Smooth muscle cell (in vitro differentiated cells): ENCODE measurements around the gene PARP16. TPM values are rescaled to one million over a fixed set of nuclear protein-coding genes. Genes with fewer than 3 reads are reported as not detected.

Experiments used
- DNase-seq: peaks from one replicate; lab custom pipeline; 2025; ENCODE audit not compliant: unreplicated experiment; lab: John Stamatoyannopoulos, UW
- H2AFZ ChIP-seq: fragments of 200-600 bp; sonication (generic); 2 replicates; pipeline ENCODE4 v1.6.0; 2016; ENCODE audit warnings: antibody characterized with exemption, low read depth, mild to moderate bottlenecking
- H3F3A ChIP-seq: fragments of 200-600 bp; sonication (generic); 2 replicates; pipeline ENCODE4 v1.6.0; 2017; ENCODE audit warnings: antibody characterized with exemption, low read depth
- H3K27ac ChIP-seq: fragments of 200-600 bp; sonication (generic); 2 replicates; pipeline ENCODE4 v1.5.1; 2016; ENCODE audit warnings: low read depth, mild to moderate bottlenecking
- H3K27me3 ChIP-seq: fragments of 200-600 bp; sonication (generic); 2 replicates; pipeline ENCODE4 v1.6.1; 2016; ENCODE audit warnings: low read depth, mild to moderate bottlenecking
- H3K36me3 ChIP-seq: fragments of 200-600 bp; sonication (generic); 2 replicates; pipeline ENCODE4 v1.5.1; 2016; ENCODE audit warnings: low read depth
- H3K4me1 ChIP-seq: fragments of 200-600 bp; sonication (generic); 2 replicates; pipeline ENCODE4 v1.5.1; 2016; ENCODE audit warnings: low read depth
- H3K4me2 ChIP-seq: fragments of 200-600 bp; sonication (generic); 2 replicates; pipeline ENCODE4 v1.6.0; 2016; ENCODE audit warnings: mild to moderate bottlenecking
- H3K4me3 ChIP-seq: fragments of 200-600 bp; sonication (generic); 2 replicates; pipeline ENCODE4 v1.5.1; 2016; ENCODE audit warnings: mild to moderate bottlenecking
- H3K79me2 ChIP-seq: fragments of 200-600 bp; sonication (generic); 2 replicates; pipeline ENCODE4 v1.6.0; 2016; ENCODE audit warnings: low read depth, mild to moderate bottlenecking
- H3K9ac ChIP-seq: fragments of 200-600 bp; sonication (generic); 2 replicates; pipeline ENCODE4 v1.6.0; 2016; ENCODE audit warnings: low read depth
- H3K9me3 ChIP-seq: fragments of 200-600 bp; sonication (generic); replicated peaks from 2 replicates; pipeline ENCODE4 v1.5.1; 2016; ENCODE audit warnings: low read depth
- H4K20me1 ChIP-seq: fragments of 200-600 bp; sonication (generic); 2 replicates; pipeline ENCODE4 v1.6.0; 2016; ENCODE audit warnings: low read depth
- WGBS: methylation state at CpG from one replicate; pipeline ENCODE4 v1.1.7; 2016; ENCODE audit warnings: low lambda C conversion rate; 5-methylcytosine and 5-hydroxymethylcytosine counted together
- polyA plus RNA-seq: library from polyadenylated mRNA; unstranded; fragments of >200 nt; fragmentation: Nextera tagmentation; extraction: Ambion mirVana; gene quantifications from 2 replicates; pipeline ENCODE4 v1.2.1, GENCODE V29; 2016
- total RNA-seq: library from RNA; depleted of rRNA; stranded (reverse); fragments of >200 nt; gene quantifications from 2 replicates; pipeline ENCODE4 v1.2.3, GENCODE V29; 2014
- TF ChIP-seq, protein P1 (sequence below): fragments of 200-600 bp; sonication (generic); IDR thresholded peaks from 2 replicates; pipeline ENCODE4 v1.5.1; 2017; ENCODE audit warnings: borderline replicate concordance, mild to moderate bottlenecking, antibody characterized with exemption; ENCODE audit not compliant: insufficient read depth, poor library complexity, severe bottlenecking

Gene PARP16
- total and polyA plus RNA-seq, 2 experiments from 2014 or later = 6.0 to 15.1 TPM

DNA sequence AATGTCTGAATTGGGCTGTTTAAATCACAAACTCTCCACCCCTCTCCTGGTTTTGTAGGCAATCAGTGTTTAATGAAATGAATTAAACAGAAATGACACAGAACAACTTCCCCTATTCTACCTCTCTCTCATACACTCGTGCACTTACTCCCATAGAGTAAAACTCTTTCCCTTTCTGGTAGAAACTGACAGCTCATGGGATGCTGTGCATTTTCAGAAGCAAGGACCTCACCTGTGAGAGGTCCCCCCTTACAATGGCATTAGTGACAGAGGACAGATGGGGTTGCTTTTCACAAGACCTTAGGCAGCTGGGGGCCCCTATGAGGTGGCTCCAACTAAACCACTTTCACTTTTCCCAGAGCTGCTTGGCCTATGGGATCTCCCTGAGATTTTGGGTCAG is 31.9 kb downstream of the PARP16 start:
- Histone ChIP-seq H3K27ac (no peak overlapping the region), H3F3A (peaks cover 19% of the 10 kb centered on the region)
- TF ChIP-seq, protein P1, sequence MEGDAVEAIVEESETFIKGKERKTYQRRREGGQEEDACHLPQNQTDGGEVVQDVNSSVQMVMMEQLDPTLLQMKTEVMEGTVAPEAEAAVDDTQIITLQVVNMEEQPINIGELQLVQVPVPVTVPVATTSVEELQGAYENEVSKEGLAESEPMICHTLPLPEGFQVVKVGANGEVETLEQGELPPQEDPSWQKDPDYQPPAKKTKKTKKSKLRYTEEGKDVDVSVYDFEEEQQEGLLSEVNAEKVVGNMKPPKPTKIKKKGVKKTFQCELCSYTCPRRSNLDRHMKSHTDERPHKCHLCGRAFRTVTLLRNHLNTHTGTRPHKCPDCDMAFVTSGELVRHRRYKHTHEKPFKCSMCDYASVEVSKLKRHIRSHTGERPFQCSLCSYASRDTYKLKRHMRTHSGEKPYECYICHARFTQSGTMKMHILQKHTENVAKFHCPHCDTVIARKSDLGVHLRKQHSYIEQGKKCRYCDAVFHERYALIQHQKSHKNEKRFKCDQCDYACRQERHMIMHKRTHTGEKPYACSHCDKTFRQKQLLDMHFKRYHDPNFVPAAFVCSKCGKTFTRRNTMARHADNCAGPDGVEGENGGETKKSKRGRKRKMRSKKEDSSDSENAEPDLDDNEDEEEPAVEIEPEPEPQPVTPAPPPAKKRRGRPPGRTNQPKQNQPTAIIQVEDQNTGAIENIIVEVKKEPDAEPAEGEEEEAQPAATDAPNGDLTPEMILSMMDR = no peak

DNA sequence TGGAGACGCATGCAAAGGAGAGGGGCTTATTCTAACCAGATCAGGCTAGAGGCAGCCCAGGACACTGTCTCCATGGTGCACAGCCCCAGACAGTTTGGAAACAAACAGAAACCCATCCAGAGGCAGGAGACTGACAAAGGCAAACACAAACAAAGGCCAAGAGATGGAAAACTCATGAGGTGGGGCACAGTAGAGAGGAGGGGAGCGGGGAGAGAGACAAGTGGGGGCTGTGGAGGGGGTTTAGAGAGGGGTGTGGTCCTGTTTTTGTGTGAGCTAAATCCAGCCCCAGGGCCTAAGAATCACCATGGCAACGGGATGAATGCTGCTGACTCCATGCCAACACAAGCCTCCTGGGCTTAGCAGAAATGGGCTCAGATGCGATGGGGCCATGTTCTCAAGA is 32.3 kb downstream of the PARP16 start:
- Histone ChIP-seq H3K4me2 (no peak overlapping the region), H2AFZ (no peak overlapping the region), H3K4me1 (peaks cover 5% of the 10 kb centered on the region), H3K36me3 (no peaks in the 10 kb centered on the region), H3K27ac (no peak overlapping the region), H3K4me3 (no peak overlapping the region), H3K27me3 (no peaks in the 10 kb centered on the region), H3K79me2 (no peaks in the 10 kb centered on the region), H3F3A (peaks cover 18% of the 10 kb centered on the region), H3K9me3 (no peaks in the 10 kb centered on the region), H3K9ac (no peak overlapping the region), H4K20me1 (no peaks in the 10 kb centered on the region)
- WGBS = 64% methylated on average over 4 of the region's 4 CpGs
- DNase-seq = no peak
- TF ChIP-seq, protein P1 = no peak

More for the DNA sequence above, 31.9 kb downstream of the PARP16 start:
- no peaks in the 10 kb centered on the region for H3K36me3 ChIP-seq
- no peak overlapping the region for H3K9ac ChIP-seq
- peaks cover 1% of the 10 kb centered on the region for H3K4me1 ChIP-seq
- H3K4me2 ChIP-seq = no peak overlapping the region
- DNase-seq = no peak
- 96% methylated on average over 1 of the region's 1 CpG for WGBS
- H3K27me3 ChIP-seq = no peaks in the 10 kb centered on the region
- H2AFZ ChIP-seq = no peak overlapping the region
- no peaks in the 10 kb centered on the region for H4K20me1 ChIP-seq
- H3K9me3 ChIP-seq = no peaks in the 10 kb centered on the region
- no peaks in the 10 kb centered on the region for H3K79me2 ChIP-seq
- no peak overlapping the region for H3K4me3 ChIP-seq

DNA sequence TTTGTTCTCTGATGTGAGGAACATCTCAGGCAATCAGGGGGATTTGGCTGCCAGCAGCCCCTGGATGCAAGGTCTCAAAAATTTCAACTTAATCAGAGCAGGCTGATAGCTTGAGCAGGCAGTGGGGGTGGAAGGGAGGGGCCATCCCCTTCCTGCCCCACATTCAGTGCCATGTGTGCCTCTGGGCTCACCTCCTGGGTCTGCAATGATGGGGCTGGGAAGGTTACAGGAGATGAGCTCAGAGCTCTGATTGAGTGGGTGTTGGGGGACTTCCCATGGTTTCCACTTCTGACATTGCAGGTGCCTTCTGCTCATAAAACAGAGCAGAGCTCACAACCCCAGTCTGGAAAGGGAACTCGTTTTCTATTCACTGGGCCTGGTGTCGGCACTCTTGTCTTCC is 37.0 kb downstream of the PARP16 start:
- peak overlapping the region; percentile 95 for H3K27ac ChIP-seq
- H3F3A ChIP-seq = peaks cover 21% of the 10 kb centered on the region

More for the DNA sequence above, 37.0 kb downstream of the PARP16 start:
- Histone ChIP-seq H3K9ac (peak overlapping the region; percentile 46), H3K4me2 (peak overlapping the region; percentile 30), H3K4me3 (no peak overlapping the region), H3K4me1 (peaks cover 12% of the 10 kb centered on the region), H3K27me3 (no peaks in the 10 kb centered on the region), H4K20me1 (no peaks in the 10 kb centered on the region), H2AFZ (no peak overlapping the region), H3K36me3 (no peaks in the 10 kb centered on the region), H3K9me3 (no peaks in the 10 kb centered on the region), H3K79me2 (no peaks in the 10 kb centered on the region)
- DNase-seq = no peak
- WGBS = 73% methylated on average over 2 of the region's 2 CpGs
- TF ChIP-seq, protein P1 = no peak
